H1 (cell line): ENCODE measurements around the gene BUD23. TPM values are rescaled to one million over a fixed set of nuclear protein-coding genes. Genes with fewer than 3 reads are reported as not detected.

Experiments used
- CTCF ChIA-PET: fragments of 300-600 bp; sonication (Branson Sonifier 250); formaldehyde crosslinking; loops from one replicate; lab custom pipeline; 2021; ENCODE audit not compliant: partially characterized antibody; lab: Charles Lee
- POLR2A ChIA-PET: fragments of 300-600 bp; sonication (Branson Sonifier 250); formaldehyde crosslinking; loops from one replicate; lab custom pipeline; 2021; ENCODE audit warnings: inconsistent platforms; ENCODE audit not compliant: partially characterized antibody; lab: Charles Lee
- DNase-seq, 2 experiments: peaks; one replicate each; pipeline versions ENCODE4 v3.0.0 to v3.0.0-alpha.2; 2010 to 2022; ENCODE audit warnings: low spot score in 2 of 2, low read depth in 1 of 2, mixed read lengths in 1 of 2
- FAIRE-seq: peaks from 2 replicates; lab custom pipeline; 2011; peaks lifted over from hg19 to GRCh38; lab: Jason Lieb, UNC
- H2AFZ ChIP-seq: 2 replicates; pipeline ENCODE4 v1.8.1; 2012; ENCODE audit warnings: low read length, inconsistent platforms
- H2AK5ac ChIP-seq: 2 replicates; pipeline ENCODE4 v1.6.1; 2013; ENCODE audit warnings: low read depth, low read length
- H2BK120ac ChIP-seq: replicated peaks from 2 replicates; pipeline ENCODE3; 2013; ENCODE audit warnings: low read depth, low read length, inconsistent platforms
- H2BK12ac ChIP-seq: 2 replicates; pipeline ENCODE4 v1.6.1; 2013; ENCODE audit warnings: low read depth, low read length
- H2BK15ac ChIP-seq: 2 replicates; pipeline ENCODE4 v1.6.1; 2013; ENCODE audit warnings: low read length
- H2BK20ac ChIP-seq: 2 replicates; pipeline ENCODE4 v1.6.1; 2013; ENCODE audit warnings: low read length
- H2BK5ac ChIP-seq: 2 replicates; pipeline ENCODE4 v1.6.1; 2013; ENCODE audit warnings: low read depth, low read length
- H3K14ac ChIP-seq: 2 replicates; pipeline ENCODE4 v1.6.1; 2013; ENCODE audit warnings: inconsistent platforms; ENCODE audit not compliant: insufficient read length
- H3K18ac ChIP-seq: 2 replicates; pipeline ENCODE4 v1.6.1; 2013; ENCODE audit warnings: low read length; ENCODE audit errors: extremely low read depth
- H3K23ac ChIP-seq: 2 replicates; pipeline ENCODE4 v1.6.1; 2013; ENCODE audit warnings: inconsistent platforms; ENCODE audit not compliant: insufficient read length
- H3K23me2 ChIP-seq: 2 replicates; pipeline ENCODE4 v1.6.1; 2013; ENCODE audit warnings: low read depth, low read length
- H3K27ac ChIP-seq: 2 replicates; pipeline ENCODE4 v1.6.1; 2011; ENCODE audit warnings: low read depth, low read length, inconsistent platforms
- H3K27me3 ChIP-seq, 4 experiments: replicated peaks in 1 of 4; 1 replicate in 1 of 4; 2 replicates in 3 of 4; pipeline versions ENCODE4 v1.6.1 to v1.8.1; 2011 to 2013; ENCODE audit warnings: low read length in 3 of 4, mild to moderate bottlenecking in 3 of 4, inconsistent platforms in 2 of 4, mixed read lengths in 2 of 4, moderate library complexity in 1 of 4; ENCODE audit not compliant: control insufficient read depth in 3 of 4, insufficient read depth in 3 of 4; ENCODE audit errors: extremely low read depth in 1 of 4
- H3K36me3 ChIP-seq, 4 experiments: 2 replicates each; pipeline versions ENCODE4 v1.6.1 to v1.8.1; 2011 to 2013; ENCODE audit warnings: mild to moderate bottlenecking in 4 of 4, low read length in 3 of 4, moderate library complexity in 2 of 4, control low read depth in 1 of 4, inconsistent platforms in 1 of 4; ENCODE audit not compliant: insufficient read depth in 4 of 4, control insufficient read depth in 2 of 4
- H3K4ac ChIP-seq: replicated peaks from 2 replicates; pipeline ENCODE3; 2013; ENCODE audit warnings: low read length, low read depth, mixed read lengths, inconsistent platforms; ENCODE audit not compliant: insufficient read length
- H3K4me1 ChIP-seq, 4 experiments: replicated peaks in 1 of 4; 1 replicate in 1 of 4; 2 replicates in 3 of 4; pipeline versions ENCODE4 v1.6.1 to v1.8.1; 2011 to 2013; ENCODE audit warnings: low read length in 3 of 4, inconsistent platforms in 2 of 4, mixed read lengths in 1 of 4; ENCODE audit not compliant: insufficient read depth in 4 of 4, control insufficient read depth in 3 of 4
- H3K4me2 ChIP-seq, 2 experiments: 2 replicates each; pipeline versions ENCODE4 v1.6.1 to v1.8.1; 2011 to 2013; ENCODE audit warnings: low read depth in 2 of 2, low read length in 2 of 2, control low read depth in 1 of 2, inconsistent platforms in 1 of 2, mild to moderate bottlenecking in 1 of 2; ENCODE audit not compliant: insufficient read depth in 1 of 2
- H3K4me3 ChIP-seq, 4 experiments: fragments of 200-600, 300-600 bp in 1 of 4; sonication (generic), shearing (Covaris generic), sonication (Bioruptor Twin) in 1 of 4; 2 replicates each; pipeline versions ENCODE4 v1.5.1 to v1.8.1; 2011 to 2016; ENCODE audit warnings: low read length in 4 of 4, low read depth in 3 of 4, control low read depth in 2 of 4, inconsistent platforms in 2 of 4, mild to moderate bottlenecking in 2 of 4, mixed read lengths in 1 of 4, moderate library complexity in 1 of 4; ENCODE audit not compliant: insufficient read depth in 2 of 4; ENCODE audit errors: extremely low read depth in 1 of 4
- H3K56ac ChIP-seq: replicated peaks from 2 replicates; pipeline ENCODE3; 2013; ENCODE audit warnings: low read depth, mild to moderate bottlenecking, mixed read lengths, low read length, inconsistent platforms; ENCODE audit not compliant: insufficient read length
- H3K79me1 ChIP-seq: 2 replicates; pipeline ENCODE4 v1.6.1; 2013; ENCODE audit warnings: low read depth, low read length, control low read depth
- H3K79me2 ChIP-seq, 2 experiments: 2 replicates each; pipeline versions ENCODE4 v1.6.1 to v1.8.1; 2012 to 2013; ENCODE audit warnings: low read length in 2 of 2, mild to moderate bottlenecking in 2 of 2, inconsistent platforms in 1 of 2; ENCODE audit not compliant: insufficient read depth in 2 of 2, control insufficient read depth in 1 of 2
- H3K9ac ChIP-seq, 4 experiments: replicated peaks in 1 of 4; 1 replicate in 1 of 4; 2 replicates in 3 of 4; pipeline versions ENCODE4 v1.6.1 to v1.8.1; 2011 to 2013; ENCODE audit warnings: low read depth in 3 of 4, low read length in 3 of 4, control low read depth in 2 of 4, mild to moderate bottlenecking in 2 of 4, moderate library complexity in 2 of 4, inconsistent platforms in 1 of 4; ENCODE audit errors: extremely low read depth in 1 of 4
- H3K9me3 ChIP-seq, 2 experiments: 2 replicates each; pipeline versions ENCODE4 v1.6.1 to v1.8.1; 2012 to 2013; ENCODE audit warnings: mild to moderate bottlenecking in 2 of 2, moderate library complexity in 2 of 2, control low read depth in 1 of 2, inconsistent platforms in 1 of 2, low read depth in 1 of 2, low read length in 1 of 2, mixed read lengths in 1 of 2; ENCODE audit not compliant: insufficient read depth in 2 of 2
- H4K20me1 ChIP-seq, 2 experiments: replicated peaks in 1 of 2; 2 replicates each; pipeline versions ENCODE3 to v1.8.1; 2011 to 2013; ENCODE audit warnings: inconsistent platforms in 2 of 2, low read length in 2 of 2, mild to moderate bottlenecking in 1 of 2; ENCODE audit not compliant: insufficient read depth in 2 of 2, control insufficient read depth in 1 of 2
- H4K5ac ChIP-seq: 2 replicates; pipeline ENCODE4 v1.6.1; 2013; ENCODE audit warnings: low read length, low read depth, mixed read lengths, inconsistent platforms; ENCODE audit not compliant: insufficient read length
- H4K8ac ChIP-seq: 2 replicates; pipeline ENCODE4 v1.8.0; 2013; ENCODE audit warnings: mild to moderate bottlenecking, moderate library complexity, low read length, inconsistent platforms; ENCODE audit not compliant: insufficient read depth; ENCODE audit errors: extremely low read depth
- H4K91ac ChIP-seq: replicated peaks from 2 replicates; pipeline ENCODE3; 2013; ENCODE audit warnings: low read length, mixed read lengths, inconsistent platforms; ENCODE audit not compliant: insufficient read length
- BCL11A ChIP-seq, 2 experiments: IDR thresholded peaks; one replicate each; pipeline ENCODE4 v1.6.1; 2011; ENCODE audit warnings: low read depth in 2 of 2, low read length in 2 of 2, mild to moderate bottlenecking in 2 of 2
- FOSL1 ChIP-seq: IDR thresholded peaks from 2 replicates; pipeline ENCODE4 v1.6.1; 2011; ENCODE audit warnings: mild to moderate bottlenecking, low read depth, low read length, moderate library complexity; ENCODE audit not compliant: insufficient read depth
- GTF2F1 ChIP-seq: IDR thresholded peaks from 2 replicates; pipeline ENCODE4 v1.6.1; 2012; ENCODE audit warnings: low read depth, low read length, improper control_type of control experiment, borderline replicate concordance
- KDM5A ChIP-seq: fragments of 200-600 bp; IDR thresholded peaks from 2 replicates; pipeline ENCODE4 v1.7.1; 2012; ENCODE audit warnings: mild to moderate bottlenecking, low read length, inconsistent platforms, mixed read lengths
- POU5F1 ChIP-seq: IDR thresholded peaks from 2 replicates; pipeline ENCODE4 v1.6.1; 2011; ENCODE audit warnings: low read depth, mild to moderate bottlenecking, low read length, moderate library complexity
- RXRA ChIP-seq: IDR thresholded peaks from 2 replicates; pipeline ENCODE4 v1.6.1; 2011; ENCODE audit warnings: low read depth, mild to moderate bottlenecking, low read length, moderate library complexity; ENCODE audit not compliant: insufficient read depth
- SIN3A ChIP-seq, 2 experiments: IDR thresholded peaks in 1 of 2; conservative IDR thresholded peaks in 1 of 2; 2 replicates each; pipeline ENCODE4 v1.6.1; 2011 to 2012; ENCODE audit warnings: low read length in 2 of 2, improper control_type of control experiment in 1 of 2, low read depth in 1 of 2, mild to moderate bottlenecking in 1 of 2
- SRF ChIP-seq: IDR thresholded peaks from 2 replicates; pipeline ENCODE4 v1.6.1; 2011; ENCODE audit warnings: mild to moderate bottlenecking, low read depth, low read length, moderate library complexity
- WGBS, 2 experiments: shearing (Covaris generic) in 1 of 2; methylation state at CpG; one replicate each; pipeline versions ENCODE4 v1.1.6 to v1.1.7; 2013 to 2015; ENCODE audit warnings: low lambda C conversion rate in 2 of 2, mixed read lengths in 2 of 2, inconsistent platforms in 1 of 2, low coverage in 1 of 2, missing lambda C conversion rate in 1 of 2; ENCODE audit not compliant: insufficient replicate concordance in 2 of 2, insufficient coverage in 1 of 2, insufficient read length in 1 of 2; ENCODE audit errors: extremely low coverage in 1 of 2, missing lambda C conversion rate in 1 of 2; 5-methylcytosine and 5-hydroxymethylcytosine counted together
- polyA plus RNA-seq, 7 experiments: library from polyadenylated mRNA; depleted of rRNA in 3 of 7; stranded (reverse) in 5 of 7; unstranded in 2 of 7; fragments of >200 nt in 5 of 7; fragments of 200-250 nt in 2 of 7; gene quantifications; 1 replicate in 5 of 7; 2 replicates in 1 of 7; 4 replicates in 1 of 7; pipeline versions ENCODE4 v1.2.1 to v1.2.3, GENCODE V29; 2011 to 2013; ENCODE audit warnings: missing spikeins in 2 of 7, mixed read lengths in 2 of 7
- total RNA-seq: library from RNA; stranded (reverse); fragmentation: NEBNext Ultra II Directional; extraction: Animal tissue kit (Norgen Biotek cat#: 25700); gene quantifications from 2 replicates; pipeline ENCODE4 v1.2.1, GENCODE V29; 2021

BUD23 gene
- total and polyA plus RNA-seq, 2 of the 8 experiments (the other 6 are each of a cell fraction or from before 2014, with no cell fraction given), result 72.3 to 78.4 TPM

- WGBS, 2 experiments, result 93% methylated on average over 8 of the region's 8 CpGs; no CpG with 5 or more reads in 1 of the 2 experiments
- Histone ChIP-seq H3K4me3 (no peak overlapping the region), H3K4me1 (peaks cover 0 to 16% (median 4%) of the 10 kb centered on the region in 4 experiments; a peak in 6 of 7 replicates), H3K27ac (no peak overlapping the region), H3K9ac (no peak overlapping the region), H4K91ac (no peak overlapping the region), H3K79me1 (no peaks in the 10 kb centered on the region), H3K14ac (no peak overlapping the region), H3K18ac (no peak overlapping the region), H2BK12ac (no peak overlapping the region), H2BK5ac (no peak overlapping the region), H3K23ac (no peak overlapping the region), H3K56ac (no peak overlapping the region), H3K36me3 (peaks cover 4 to 16% (median 8%) of the 10 kb centered on the region in 4 experiments; a peak in 5 of 8 replicates), H3K23me2 (peaks cover 8% of the 10 kb centered on the region), H2AK5ac (no peak overlapping the region; the same call in 1 of the 2 replicates), H4K8ac (no peak overlapping the region), H4K5ac (no peak overlapping the region), H2BK20ac (no peak overlapping the region), H3K79me2 (peaks cover 0 to 8% of the 10 kb centered on the region in 2 experiments; a peak in 1 of 4 replicates), H2BK120ac (no peak overlapping the region), H3K9me3 (no peaks in the 10 kb centered on the region), H3K4ac (no peak overlapping the region), H2AFZ (no peak overlapping the region), H3K27me3 (peaks cover 0 to 2% (median 0%) of the 10 kb centered on the region in 4 experiments; a peak in 1 of 7 replicates), H3K4me2 (no peak overlapping the region), H4K20me1 (peaks cover 8 to 20% of the 10 kb centered on the region in 2 experiments), H2BK15ac (no peak overlapping the region)
- FAIRE-seq, result no peak
- DNase-seq, result no peak
- CTCF ChIA-PET, result interaction anchor here (0.5 to 11.1 kb wide), 21 partner anchors 10 to 878 kb away, joined by 3 to 87 read pairs (median 4); partner anchors contain the start of genes CLDN3 and CLDN4
- POLR2A ChIA-PET, result interaction anchor here (0.5 to 2.3 kb wide), 8 partner anchors 15 to 417 kb away, joined by 3 to 7 read pairs (median 3); partner anchors contain the start of gene BAZ1B
- TF ChIP-seq KDM5A, result no peak
- no peak for TF ChIP-seq GTF2F1
- TF ChIP-seq RXRA, result no peak
- TF ChIP-seq BCL11A (IDR thresholded peaks at IDR 0.05; ENCODE audit: low read depth in 2 of 2, low read length in 2 of 2), result no peak
- TF ChIP-seq FOSL1, result no peak
- TF ChIP-seq POU5F1, result no peak
- no peak for TF ChIP-seq SIN3A (conservative IDR thresholded peaks at IDR 0.05 in 1 of 2, IDR thresholded peaks at IDR 0.05 in 1 of 2; ENCODE audit: low read depth in 1 of 2, low read length in 2 of 2)
- TF ChIP-seq SRF, result no peak
Measured at GRCh38 chr7:73735528-73735905, 52.1 kb downstream of the BUD23 start.
